Fibroblast of pulmonary artery (primary cell): ENCODE results near the gene SNPH.
A peak's percentile ranks its signal among the peaks of the same experiment; 100 is the strongest.

Experiments used
- DNase-seq: peaks from one replicate; pipeline ENCODE4 v3.0.0-alpha.2; 2010; ENCODE audit warnings: low read depth
- H3K4me3 ChIP-seq: replicated peaks from 2 replicates; pipeline ENCODE4 v1.5.1; 2011; ENCODE audit warnings: low read depth, mild to moderate bottlenecking, control low read depth, low read length, moderate library complexity
- TF ChIP-seq, protein P1 (sequence below): IDR thresholded peaks from 2 replicates; pipeline ENCODE4 v1.5.1; 2011; ENCODE audit warnings: mild to moderate bottlenecking, control low read depth, low read length, inconsistent platforms; ENCODE audit errors: missing control alignments

SNPH gene

GRCh38 chr20:1229541-1229940, 36.6 kb upstream of the SNPH start:
- DNase-seq = no peak
- TF ChIP-seq, protein P1, sequence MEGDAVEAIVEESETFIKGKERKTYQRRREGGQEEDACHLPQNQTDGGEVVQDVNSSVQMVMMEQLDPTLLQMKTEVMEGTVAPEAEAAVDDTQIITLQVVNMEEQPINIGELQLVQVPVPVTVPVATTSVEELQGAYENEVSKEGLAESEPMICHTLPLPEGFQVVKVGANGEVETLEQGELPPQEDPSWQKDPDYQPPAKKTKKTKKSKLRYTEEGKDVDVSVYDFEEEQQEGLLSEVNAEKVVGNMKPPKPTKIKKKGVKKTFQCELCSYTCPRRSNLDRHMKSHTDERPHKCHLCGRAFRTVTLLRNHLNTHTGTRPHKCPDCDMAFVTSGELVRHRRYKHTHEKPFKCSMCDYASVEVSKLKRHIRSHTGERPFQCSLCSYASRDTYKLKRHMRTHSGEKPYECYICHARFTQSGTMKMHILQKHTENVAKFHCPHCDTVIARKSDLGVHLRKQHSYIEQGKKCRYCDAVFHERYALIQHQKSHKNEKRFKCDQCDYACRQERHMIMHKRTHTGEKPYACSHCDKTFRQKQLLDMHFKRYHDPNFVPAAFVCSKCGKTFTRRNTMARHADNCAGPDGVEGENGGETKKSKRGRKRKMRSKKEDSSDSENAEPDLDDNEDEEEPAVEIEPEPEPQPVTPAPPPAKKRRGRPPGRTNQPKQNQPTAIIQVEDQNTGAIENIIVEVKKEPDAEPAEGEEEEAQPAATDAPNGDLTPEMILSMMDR = no peak
- no peak overlapping the region for H3K4me3 ChIP-seq

DNA sequence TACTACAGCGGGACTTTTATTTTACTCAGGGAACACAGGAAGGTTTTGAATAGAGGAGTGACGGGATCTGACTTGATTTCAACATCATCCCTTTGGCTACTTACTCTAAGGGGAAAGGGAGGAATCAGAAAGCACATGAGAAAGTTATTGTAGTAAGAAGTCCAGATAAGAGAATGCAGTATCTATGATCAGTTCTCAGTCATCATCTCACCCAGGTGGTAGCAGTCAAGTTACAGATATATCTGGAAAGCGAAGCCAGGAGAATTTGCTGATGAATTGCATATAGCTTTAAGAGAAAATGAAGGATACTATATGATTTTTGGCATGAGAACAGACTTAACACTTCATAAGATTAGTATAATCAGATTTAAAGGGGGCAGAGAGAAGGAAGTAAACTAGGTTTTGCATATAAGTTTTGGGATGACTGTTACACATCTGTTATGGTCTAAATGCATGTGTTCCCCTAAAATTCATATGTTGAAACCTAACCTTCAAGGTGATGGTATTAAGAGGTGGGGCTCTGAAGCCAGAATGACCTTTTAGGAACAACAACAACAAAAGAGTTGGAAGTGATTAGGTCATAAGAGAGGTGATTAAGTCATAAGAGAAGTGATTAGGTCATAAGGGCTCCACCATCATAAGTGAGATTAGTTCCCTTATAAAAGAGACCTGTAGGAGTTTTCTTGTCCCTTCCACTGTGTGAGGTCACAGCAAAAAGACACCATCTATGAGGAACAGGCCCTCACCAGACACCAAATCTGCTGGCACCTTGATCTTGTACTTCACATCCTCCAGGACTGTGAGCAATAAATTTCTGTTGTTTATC, 33.6 kb upstream of the SNPH start:
- peak; percentile 38 for DNase-seq
- TF ChIP-seq, protein P1 = no peak
- no peak overlapping the region for H3K4me3 ChIP-seq

GRCh38 chr20:1240549-1240948, 25.5 kb upstream of the SNPH start:
- DNase-seq = no peak

GRCh38 chr20:1241456-1241855, 24.6 kb upstream of the SNPH start:
- no peak for DNase-seq
- TF ChIP-seq, protein P1 = no peak

More at GRCh38 chr20:1240549-1240948, 25.5 kb upstream of the SNPH start:
- H3K4me3 ChIP-seq = no peak overlapping the region
- TF ChIP-seq, protein P1 = no peak

DNA sequence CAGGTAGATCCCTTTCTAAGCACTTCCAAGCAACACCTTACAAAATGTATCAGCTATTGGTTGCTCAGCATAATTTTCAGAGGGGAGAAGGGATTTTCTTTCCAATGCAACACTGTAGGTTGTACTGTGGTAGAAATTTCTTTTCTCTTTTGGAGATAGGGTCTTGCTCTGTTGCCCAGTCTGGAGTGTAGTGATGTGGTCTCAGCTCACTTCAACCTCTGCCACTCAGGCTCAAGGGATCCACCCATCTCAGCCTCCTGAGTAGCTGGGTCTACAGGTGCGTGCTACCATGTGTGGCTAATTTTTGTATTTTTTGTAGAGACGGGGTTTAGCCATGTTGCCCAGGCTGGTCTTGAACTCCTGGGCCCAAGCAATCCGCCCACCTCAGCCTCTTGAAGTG, 24.0 kb upstream of the SNPH start:
- DNase-seq = no peak
- no peak overlapping the region for H3K4me3 ChIP-seq
- TF ChIP-seq, protein P1 = no peak

More at GRCh38 chr20:1241456-1241855, 24.6 kb upstream of the SNPH start:
- H3K4me3 ChIP-seq = no peak overlapping the region

GRCh38 chr20:1242530-1242929, 23.6 kb upstream of the SNPH start:
- TF ChIP-seq, protein P1 = no peak
- H3K4me3 ChIP-seq = no peak overlapping the region
- peak; percentile 85 for DNase-seq

DNA sequence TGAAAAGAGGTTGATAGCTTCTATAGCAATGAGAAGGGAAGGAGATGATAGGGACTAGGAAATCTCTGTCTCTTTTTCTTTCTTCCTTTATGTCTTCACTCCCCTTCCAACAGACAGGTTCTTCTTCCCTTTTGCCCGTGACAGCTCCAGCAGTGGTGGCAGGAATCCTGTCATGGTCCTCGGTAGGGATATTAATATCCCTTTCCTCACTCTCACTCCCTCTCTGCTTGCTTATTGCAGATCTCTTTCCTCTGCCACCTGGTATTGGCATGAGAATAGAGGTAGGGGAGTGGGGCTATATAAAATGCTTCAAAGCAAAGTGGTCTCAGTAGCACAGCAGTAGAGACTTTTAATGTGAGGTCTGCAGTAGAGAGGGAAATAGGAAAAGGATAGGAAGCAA, 20.5 kb upstream of the SNPH start:
- TF ChIP-seq, protein P1 = no peak
- no peak overlapping the region for H3K4me3 ChIP-seq
- DNase-seq = no peak
